NCI-H526 treated with DMSO at 0.1 percent for 48 hours (cell line): ENCODE results near the gene CASZ1.
A peak's percentile ranks its signal among the peaks of the same experiment; 100 is the strongest.

Experiments
- DNase-seq: peaks from one replicate; lab custom pipeline; 2025; lab: John Stamatoyannopoulos, UW

CASZ1 gene

DNA sequence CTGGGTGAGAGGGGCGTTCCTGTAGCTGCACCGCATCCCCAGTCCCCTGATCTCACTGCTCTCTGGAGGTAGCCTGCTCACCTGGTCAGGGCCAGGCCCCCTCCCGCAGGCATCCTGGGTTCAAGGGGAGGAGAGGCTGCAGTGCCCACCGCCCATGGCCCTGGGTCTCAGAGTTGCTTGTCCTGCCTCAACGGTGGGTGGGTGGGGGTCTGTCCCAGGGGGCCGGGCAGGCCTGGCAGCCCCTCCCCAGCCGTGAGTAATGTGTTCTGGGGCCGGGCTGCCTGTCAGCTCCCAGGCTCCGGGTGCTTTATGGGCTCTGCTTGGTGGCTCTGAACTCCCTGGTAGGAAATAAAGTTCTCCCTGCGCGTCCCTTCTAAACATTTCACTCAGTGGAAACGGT lies 126.9 kb downstream of the CASZ1 start:
- DNase-seq = no peak

DNA sequence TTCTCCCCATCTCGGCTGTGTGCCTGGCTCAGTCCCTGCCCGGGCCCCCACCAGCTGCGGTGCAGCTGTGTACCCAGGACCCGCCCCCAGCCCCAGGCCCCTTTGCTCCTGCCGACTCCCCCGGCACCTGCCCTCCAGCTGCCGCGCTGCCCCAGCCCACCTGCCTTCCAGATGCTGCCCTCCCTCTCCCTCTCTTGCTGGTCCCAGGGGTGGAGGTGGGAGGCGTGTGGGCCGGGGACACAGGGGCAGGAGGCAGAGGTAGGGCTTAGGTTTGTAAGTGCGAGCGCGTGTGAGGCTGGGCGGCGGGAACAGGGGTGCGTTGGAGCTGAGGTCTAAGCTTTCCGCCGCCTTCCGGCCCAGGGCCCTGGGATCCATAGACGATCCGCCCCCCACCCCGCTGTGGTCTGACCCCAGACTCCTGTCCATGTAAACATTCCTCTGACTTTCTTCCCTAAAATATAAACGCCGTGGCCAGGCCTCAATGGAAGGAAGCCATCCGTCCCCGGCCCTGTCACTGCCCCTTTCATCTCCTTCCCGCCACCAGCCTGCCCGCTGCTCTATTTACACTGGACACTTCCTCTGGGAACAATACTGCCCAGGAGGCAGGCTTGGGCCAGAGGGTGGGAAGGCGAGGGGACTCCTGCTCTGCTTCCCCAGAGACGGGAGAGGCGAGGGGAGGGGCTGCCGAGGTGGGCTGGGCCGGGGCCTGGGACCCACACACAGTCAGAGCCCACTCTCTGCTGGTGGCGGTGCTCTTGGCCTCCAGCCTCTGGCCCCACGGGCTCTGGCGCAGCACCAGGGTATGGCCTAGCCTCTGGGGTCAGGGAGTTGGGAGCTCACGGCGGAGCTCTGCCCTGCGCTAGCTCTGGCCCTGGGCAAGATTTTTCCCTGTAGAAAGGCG lies 128.3 kb downstream of the CASZ1 start:
- DNase-seq = peak; percentile 25

DNA sequence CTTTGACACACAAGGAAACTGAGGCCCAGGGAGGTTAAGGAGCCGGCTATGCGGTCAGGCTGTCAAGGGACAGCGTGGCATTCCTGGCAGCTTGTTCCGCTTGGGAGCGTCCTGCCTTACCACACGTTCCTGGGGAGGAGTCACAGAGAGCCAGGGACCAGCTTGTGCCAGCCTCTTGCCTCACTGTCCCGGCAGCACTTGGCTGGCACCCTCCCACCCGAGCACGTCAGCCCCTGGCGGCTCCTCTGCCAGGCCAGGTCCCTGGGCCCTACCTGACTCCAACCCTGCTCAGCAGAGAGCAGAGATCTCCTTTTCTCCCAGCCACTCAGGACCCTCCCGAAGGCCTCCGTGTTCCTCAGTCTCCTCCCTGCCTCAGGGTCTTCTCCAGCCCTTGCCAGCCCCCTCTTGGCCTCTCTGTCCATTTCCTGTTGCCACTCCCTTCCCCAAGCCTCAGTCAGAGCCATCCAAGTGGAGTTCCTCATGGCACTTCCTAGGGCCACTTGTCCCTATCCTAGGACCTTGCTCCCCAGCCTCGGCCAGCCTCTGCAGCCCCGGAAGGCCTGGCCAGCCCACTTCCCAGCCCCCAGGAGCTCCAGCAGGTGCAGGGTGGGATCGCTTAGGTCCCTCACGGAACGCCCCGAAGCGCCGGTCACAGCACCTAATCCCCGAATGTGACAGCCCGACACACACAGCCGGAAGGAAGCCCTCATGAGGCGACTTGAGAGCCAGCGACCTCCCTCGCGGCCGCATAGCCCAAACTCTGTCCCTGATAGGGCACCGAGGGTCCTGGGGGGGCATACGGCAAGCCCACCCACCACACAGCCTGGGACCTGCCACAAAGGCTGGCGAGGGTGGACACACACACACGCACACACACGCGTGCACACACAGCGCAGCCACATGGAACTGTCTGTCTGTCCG lies 130.3 kb downstream of the CASZ1 start:
- no peak for DNase-seq

DNA sequence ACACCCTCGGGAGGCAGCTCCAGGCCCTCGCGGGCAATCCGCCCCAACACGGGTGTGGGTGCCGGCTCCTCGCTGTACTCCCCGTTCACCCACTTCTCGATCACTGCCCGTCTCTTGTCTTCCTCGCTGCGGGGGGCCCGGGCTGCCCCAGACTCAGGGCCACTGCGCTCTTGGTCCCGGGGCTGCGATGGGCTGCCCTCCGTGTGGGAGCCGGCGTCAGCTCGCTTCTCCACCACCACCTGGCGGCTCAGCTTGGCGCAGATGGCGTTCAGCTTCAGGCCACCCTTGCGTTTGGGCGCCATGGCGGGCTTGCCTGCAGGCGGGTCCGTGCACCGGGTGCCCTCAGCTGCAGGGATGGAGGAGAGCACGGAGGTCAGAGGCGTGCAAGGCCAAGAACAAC lies 131.2 kb downstream of the CASZ1 start:
- no peak for DNase-seq

DNA sequence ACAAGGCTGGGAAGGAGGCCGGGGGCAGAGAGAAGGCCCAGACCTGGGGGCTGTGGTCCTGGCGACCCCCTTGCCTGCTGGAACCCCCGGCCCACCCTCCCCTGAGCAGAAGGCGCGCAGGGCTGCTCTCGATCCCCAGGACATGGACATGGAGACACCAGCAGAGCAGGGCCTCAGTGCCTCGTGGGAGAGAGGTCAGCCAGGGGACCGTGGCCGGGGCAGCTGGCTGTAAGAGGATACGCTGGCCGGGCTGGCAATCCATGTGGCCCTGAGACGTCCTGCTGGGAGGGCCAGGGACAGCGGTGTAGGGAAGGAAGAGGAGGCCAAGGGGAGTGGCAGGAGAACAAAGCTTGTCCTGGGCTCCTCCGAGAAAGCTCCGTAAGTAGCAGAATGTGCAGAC lies 132.2 kb downstream of the CASZ1 start:
- no peak for DNase-seq

DNA sequence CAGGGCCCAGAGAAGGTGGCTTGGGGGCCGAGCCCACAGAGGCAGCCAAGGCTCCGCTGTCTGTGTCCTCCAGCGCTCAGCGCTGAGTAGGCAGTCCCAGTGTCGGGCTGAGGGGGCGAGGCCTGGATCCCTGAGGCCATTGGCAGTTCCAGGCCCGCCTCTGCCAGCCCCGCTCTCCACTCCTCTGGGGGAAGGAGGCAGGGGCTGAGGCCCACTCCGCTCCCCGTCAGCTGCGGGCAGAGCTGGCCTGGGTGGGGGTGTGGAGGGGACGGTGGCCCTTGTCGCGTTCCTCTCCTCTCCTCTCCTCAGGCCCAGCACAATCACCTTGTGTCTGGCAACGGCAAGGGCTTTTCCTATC lies 132.8 kb downstream of the CASZ1 start:
- no peak for DNase-seq

DNA sequence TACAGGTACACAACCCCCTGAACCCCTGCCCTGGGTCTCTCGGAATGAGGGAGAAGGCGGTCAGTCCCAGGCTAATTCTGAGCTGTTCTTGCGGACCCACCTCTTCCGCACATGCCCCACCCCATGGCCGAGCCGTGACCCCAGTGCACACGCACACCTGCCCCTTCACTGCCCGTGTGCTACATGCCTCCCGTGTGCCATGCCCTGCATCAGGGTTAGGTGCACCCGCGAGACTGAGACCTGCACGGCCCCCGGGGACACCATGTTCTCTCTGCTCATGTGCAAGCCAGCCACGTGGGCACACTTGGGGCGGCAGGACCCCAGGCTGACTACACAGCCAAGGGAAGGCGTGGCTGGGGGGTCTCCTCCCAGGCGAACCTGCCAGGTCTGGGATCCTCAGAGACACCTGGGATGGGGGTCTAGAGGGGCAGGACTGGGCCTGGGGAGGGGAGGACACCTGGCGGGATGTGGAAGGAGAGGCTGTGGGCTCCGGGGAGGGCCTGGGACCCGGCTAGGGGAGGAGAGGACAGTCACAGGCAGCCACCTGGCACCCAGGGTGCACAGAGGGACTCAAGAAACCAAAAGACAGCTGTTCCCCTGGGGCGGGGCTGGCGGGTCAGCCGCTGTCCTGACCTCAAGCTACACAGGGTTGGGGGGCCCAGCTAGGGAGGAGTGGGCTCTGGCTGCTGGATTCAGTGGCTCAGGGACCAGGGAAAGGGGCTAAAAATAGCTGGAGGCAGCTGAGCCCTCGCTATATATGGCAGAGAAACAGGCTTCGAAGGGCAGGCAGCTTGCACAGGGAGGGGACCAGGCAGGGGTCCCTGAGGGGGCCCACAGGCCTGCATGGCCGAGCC lies 133.4 kb downstream of the CASZ1 start:
- DNase-seq = no peak

DNA sequence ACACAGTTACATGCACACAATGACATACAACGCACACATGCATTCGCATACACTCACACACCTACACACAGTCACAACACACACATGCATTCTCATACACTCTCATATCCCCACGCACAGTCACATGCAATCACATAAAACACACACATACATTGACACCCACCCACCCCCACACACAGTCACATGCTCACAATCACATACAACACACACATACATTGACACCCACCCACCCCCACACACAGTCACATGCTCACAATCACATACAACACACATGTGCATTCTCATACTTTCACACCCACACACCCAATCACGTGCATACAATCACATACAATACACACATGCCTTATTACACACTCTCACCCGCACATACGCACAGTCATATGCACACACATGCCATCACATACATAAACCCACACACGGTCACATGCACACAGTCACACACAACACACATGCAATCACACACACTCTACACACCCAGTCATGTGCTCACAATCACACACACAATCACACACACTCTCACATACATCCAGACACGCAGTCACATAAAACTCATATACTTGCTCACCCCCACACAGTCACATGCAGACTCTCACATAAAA lies 134.3 kb downstream of the CASZ1 start:
- no peak for DNase-seq

DNA sequence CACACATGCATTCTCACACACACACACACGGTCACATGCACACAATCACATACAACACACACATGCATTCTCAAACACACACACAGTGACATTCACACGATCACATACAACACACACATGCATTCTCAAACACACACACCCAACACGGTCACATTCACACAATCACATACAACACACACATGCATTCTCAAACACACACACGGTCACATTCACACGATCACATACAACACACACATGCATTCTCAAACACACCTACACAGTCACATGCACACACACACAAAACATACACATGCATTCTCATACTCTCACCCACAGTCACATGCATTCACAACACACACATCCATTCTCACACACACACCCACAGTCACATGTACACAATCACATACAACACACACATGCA lies 135.0 kb downstream of the CASZ1 start:
- no peak for DNase-seq

DNA sequence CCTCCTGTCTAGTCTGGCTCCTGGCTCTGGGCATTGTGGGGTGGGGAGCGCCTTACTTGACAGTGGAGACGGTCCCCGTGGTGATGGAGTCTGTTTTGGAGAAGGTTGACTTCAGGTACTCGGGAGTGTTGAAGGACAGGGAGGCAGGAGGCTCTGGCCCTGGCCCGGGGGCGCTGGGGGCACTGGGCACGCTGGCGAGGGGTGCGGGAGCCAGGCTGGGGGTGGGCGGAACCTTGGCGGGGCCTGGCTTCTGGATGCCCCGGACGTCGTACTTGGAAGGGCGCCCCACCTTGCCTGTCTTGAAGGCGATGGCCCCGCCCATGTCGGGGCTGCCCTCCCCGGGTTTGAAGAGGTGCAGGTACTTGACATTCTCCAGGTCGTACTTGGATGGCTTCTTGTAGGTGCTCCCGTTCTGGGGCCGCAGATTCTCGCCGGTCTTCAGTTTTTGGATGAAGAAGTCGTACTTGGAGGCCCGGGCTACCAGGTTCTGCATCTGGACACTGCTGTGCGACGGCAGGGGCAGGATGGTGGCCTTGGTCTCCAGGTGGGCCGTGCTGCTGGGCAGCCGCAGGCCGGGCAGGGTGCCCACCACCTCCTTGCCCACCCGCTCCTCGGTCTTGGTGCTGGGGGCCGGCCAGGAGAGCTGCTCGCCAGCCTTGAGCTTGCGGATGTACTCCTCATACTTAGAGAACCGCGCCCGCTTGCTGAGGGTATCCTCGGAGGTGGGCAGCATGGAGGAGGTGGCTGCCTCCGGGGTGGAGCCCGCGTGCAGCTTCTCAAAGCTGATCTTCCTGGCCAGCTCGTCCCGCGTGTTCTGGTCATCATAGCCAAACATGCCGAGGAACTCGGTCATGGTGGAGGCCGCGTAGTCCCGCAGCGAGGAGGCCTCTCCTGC lies 136.6 kb downstream of the CASZ1 start:
- DNase-seq = no peak

DNA sequence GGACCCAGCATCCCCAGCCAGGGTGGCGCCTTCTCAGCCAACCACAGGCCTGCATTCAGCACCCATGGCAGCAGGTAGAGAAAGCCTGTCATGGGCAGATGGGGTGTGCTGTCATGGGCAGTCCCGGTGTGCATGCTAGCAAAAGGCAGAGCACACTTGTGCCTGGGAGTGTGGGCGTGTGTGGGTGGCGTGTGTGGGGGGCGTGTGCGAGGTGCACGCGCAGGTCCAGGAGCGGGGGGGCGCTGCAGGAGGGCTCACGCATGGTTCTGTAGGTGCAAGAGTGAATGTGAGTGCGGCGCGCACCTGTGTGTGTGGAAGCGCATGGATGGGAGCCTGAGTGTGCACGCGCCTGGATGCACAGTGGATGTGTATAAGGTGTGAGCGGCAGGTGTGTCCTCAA lies 137.2 kb downstream of the CASZ1 start:
- DNase-seq = no peak

DNA sequence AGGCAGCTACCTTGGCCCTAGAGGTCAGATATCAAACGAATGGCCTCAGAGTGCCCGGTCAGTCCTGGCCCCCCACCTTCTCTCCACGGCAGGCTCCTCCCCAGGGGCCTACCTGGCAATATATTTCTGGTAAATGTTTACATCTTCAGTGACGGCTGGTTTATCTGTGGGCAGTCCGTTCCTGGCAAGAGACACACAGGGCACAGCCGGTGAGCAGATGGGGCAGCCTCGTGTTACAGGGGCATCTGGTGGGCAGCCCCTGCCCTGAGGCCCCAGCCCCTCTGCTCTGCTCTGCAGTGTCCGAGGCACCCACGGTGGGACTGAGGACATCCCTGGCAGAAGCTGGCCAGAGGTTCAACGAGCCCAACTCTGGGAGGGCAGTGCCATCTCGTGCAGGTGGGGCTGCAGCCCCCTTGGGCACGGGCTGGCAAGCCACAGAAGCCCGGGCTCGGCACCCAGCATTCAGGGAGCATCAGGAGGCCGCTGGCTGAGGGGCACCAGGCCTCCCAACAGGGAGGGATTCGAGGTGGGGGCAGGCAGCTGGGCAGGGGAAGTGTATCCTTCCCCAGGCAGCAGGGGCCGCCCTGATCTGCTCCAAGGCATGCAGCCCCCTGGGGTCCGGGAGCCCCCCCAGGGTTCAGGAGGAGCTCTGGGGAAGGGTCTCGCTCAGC lies 137.9 kb downstream of the CASZ1 start:
- DNase-seq = no peak

DNA sequence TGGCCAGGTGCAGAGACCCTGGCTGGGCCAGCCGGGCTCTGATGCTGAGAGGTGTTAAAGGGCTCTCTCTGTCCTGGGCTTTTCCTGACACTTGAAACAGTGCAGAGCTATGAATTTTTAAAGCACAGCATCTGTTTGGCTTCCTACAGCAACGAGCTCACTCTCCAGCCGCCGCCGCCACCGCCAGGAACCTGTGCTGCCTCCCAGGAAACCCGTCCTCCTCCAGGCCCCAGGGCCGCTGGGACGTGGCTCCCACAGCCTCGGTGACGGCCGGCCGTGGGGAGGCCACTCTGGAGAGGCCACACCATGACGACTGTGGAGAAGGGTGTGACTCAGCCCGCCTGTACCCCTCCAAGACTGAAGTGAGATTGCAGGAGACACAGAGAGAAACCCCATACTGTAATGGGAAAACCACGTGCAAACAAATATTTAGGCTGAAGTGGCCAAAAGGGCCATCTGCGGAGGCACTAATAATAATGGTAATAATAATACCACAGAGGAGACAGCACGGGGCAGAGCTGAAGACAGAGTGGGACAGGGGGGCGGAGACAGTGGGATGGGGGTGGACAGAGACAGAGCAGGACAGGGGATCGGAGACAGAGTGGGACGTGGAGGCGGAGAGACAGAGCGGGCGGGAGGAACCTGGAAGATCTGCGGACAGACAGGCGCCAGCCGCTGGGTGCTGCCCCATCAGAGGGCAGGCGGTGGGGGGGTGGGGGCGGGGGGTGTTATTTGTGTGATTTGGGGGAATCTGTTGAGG lies 139.2 kb downstream of the CASZ1 start:
- DNase-seq = no peak

DNA sequence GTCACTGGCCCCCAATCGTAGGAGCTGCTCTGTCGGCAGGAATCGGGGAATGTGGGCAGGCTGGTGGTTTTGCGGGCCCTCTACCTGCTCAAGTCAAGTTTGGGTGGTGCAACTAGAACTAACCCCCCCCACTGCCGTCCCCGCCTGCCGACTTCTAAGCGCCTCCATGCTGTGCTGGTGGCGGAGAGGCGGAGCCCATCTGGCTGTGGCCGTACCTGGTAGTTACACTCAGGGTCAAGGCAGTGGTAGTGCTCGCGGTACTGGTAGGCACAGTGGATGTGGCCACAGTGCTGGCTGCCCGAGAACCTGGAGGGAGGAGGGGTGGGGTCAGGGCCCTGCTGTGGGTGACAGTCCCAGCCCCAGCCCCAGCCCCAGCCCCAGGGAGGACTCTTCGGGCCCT lies 140.0 kb downstream of the CASZ1 start:
- DNase-seq = no peak

DNA sequence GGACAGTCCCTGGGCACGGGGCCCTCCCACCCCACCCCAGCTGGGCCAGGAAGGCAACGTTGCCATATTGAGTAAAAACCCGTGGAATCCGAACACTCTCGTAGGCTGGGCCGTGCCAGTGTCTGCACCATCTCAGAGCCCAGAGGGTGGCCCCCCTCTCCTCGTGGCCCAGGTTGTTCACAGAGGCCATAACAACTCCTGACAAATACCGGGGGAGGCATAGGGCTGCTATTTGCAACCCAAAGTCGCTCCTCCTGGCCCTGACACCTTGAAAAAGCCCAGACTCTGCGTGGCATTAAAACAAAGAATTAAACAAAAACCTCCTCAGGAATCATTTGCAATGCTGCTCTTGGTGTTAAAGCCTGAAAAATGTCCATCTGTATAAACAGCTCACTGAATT lies 141.4 kb downstream of the CASZ1 start:
- no peak for DNase-seq

DNA sequence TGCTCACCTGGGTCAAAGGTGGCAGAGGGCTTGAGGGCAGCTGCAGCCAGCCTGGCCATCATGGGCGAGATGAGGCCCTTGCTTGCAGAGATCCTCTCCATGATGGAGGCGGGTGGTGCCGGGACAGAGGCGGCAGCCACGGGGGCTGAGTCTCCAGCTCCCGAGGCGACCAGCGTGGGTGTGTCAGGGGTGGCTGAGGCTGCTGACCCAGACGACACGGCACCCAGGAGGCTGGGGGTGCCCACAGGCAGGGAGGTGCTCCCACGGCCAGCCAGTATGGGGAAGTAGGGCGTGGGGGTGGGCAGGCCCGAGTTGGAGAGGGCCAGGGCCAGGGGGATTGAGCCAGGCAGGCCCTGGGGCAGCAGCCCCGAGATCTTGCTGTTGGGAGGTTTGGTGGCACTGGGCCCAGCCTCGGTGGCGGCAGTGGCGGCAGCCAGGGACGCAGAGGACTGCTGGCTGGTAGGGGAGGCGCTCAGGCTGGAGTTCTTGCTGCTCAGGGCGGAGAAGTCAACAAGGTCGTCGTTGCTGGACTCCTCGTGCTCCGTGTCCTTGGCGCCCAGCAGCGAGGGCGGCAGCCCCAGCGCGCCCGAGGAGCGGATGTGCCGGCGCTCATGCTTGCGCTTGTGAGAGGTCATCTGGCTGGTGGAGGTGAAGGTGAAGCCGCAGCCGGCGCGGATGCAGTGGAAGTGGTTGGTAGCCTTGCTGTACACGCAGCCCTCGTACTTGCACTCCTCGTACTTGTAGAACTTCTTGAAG lies 142.9 kb downstream of the CASZ1 start:
- no peak for DNase-seq

DNA sequence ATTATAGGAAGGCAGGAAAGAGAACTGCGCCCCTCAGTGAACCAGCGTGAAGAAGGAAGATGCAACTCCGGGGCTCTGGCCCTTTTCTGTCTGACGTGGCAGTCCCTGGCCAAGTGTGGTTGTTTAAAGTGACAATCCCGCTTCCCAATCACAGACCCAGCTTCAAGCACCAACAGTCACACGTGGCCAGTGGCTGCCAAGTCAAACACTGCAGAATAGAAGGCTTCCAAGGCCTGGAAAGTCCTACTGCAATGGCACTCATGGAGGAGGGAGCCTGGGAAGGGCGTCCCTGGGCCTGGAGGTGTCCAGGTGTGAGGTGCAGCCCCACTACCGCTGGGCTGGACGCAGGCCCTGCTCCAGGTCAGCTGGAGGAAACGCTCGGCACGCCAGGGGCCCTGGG lies 143.8 kb downstream of the CASZ1 start:
- DNase-seq = no peak

DNA sequence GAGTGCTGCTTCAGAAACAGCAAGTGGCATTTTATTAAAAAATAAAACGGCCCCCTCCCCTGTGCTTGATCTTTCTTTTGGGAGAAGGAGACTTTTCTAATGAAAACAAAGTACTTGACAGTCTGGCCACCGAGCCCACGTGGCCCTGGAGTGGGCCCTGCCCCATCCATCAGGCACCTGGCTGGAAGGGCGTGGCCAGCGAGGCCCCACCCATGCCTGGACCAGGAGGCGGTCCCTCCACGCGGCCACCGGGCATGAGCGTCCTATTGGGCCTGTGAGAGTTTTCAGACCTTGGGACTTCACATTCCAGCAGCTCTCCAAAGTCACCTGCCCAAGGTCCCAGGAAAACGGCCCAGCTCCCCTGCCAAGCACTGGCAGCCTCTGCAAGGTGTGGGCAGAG lies 144.7 kb downstream of the CASZ1 start:
- DNase-seq = no peak

DNA sequence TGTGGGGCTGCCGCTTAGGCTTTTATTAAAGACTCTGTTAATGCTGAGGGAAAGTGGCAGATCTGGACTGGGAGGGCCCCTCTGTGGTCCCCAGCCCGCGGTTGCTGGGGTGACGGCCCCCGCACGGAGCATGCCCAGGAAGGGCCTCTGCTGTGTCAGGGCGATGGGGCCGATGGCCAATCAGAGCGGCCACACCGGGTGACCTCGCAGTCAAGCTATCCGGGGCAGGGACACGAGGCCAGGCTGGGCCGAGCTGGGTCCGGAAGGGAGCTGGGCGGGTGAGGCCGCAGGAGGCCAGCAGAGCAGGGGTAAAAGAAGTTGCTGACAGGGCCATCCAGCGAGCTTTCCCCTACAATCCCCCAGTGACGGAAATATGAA lies 145.1 kb downstream of the CASZ1 start:
- DNase-seq = no peak
